ENCODE data around the gene CREB1.

GRCh38 chr2:207511851-207512250, 17.9 kb upstream of the CREB1 start:
- TF ChIP-seq CTCF (conservative IDR thresholded peaks at IDR 0.05 in 1 of 2, IDR thresholded peaks at IDR 0.05 in 1 of 2; ENCODE audit: low read depth in 1 of 2, low read length in 2 of 2) (no peak), EZH2 (IDR thresholded peaks at IDR 0.05; ENCODE audit: low read length, missing control alignments) (no peak)
